Effector memory CD8-positive, alpha-beta T cell (primary cell): ENCODE measurements around the gene ILRUN.
"Not testable (repeated sequence)": the region's sequence is repeated elsewhere in the genome, so short reads cannot be mapped to it uniquely, and the experiment has no call there.

Source experiments
- ATAC-seq: fragments of 150-1000 bp; cut with Tn5 transposase; replicated peaks from 2 replicates; pipeline ENCODE4 v1.10.0; 2021; ENCODE audit warnings: mild to moderate bottlenecking, moderate library complexity
- DNase-seq, 3 experiments: peaks; one replicate each; pipeline ENCODE4 v3.0.0; 2021
- H3K27ac Mint-ChIP-seq, 2 donors: one replicate each; pipeline ENCODE4 v1.8.0; 2022; ENCODE audit warnings: mild to moderate bottlenecking in 2 of 2, mixed read lengths in 2 of 2, moderate library complexity in 2 of 2
- H3K27me3 Mint-ChIP-seq, 2 donors: one replicate each; pipeline ENCODE4 v1.8.0; 2022; ENCODE audit warnings: mixed read lengths in 2 of 2
- H3K36me3 Mint-ChIP-seq: one replicate; pipeline ENCODE4 v1.8.0; 2022; ENCODE audit warnings: mild to moderate bottlenecking, moderate library complexity, mixed read lengths; ENCODE audit not compliant: insufficient read depth
- H3K4me1 Mint-ChIP-seq, 2 donors: one replicate each; pipeline ENCODE4 v1.8.0; 2022; ENCODE audit warnings: low read depth in 2 of 2, mixed read lengths in 2 of 2
- H3K4me3 Mint-ChIP-seq, 2 donors: one replicate each; pipeline ENCODE4 v1.8.0; 2022; ENCODE audit warnings: mild to moderate bottlenecking in 2 of 2, mixed read lengths in 2 of 2, moderate library complexity in 2 of 2
- H3K9me3 Mint-ChIP-seq, 2 donors: one replicate each; pipeline ENCODE4 v1.8.0; 2022; ENCODE audit warnings: mixed read lengths in 2 of 2

Gene ILRUN

DNA sequence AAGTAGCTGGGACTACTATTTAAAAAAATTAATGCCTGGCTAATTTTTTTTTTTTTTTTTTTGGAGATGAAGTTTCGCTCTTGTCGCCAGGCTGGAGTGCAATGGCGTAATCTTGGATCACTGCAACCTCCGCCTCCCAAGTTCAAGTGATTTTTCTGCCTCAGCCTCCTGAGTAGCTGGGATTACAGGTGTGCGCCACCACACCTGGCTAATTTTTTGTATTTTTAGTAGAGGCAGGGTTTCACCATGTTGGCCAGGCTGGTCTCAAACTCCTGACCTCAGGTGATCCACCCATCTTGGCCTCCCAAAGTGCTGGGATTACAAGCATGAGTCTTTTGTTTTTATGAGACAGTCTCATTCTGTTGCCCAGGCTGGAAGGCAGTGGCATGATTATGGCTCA, 27.8 kb downstream of the ILRUN start:
- H3K27me3 Mint-ChIP-seq, H3K4me3 Mint-ChIP-seq, DNase-seq, ATAC-seq, H3K9me3 Mint-ChIP-seq: not testable (repeated sequence)
- Mint-ChIP-seq H3K27ac (peak overlapping the region in 1 of 2 donors; percentile 58), H3K36me3 (peaks cover 11% of the 10 kb centered on the region), H3K4me1 (peaks cover 43 to 62% of the 10 kb centered on the region in 2 donors)

DNA sequence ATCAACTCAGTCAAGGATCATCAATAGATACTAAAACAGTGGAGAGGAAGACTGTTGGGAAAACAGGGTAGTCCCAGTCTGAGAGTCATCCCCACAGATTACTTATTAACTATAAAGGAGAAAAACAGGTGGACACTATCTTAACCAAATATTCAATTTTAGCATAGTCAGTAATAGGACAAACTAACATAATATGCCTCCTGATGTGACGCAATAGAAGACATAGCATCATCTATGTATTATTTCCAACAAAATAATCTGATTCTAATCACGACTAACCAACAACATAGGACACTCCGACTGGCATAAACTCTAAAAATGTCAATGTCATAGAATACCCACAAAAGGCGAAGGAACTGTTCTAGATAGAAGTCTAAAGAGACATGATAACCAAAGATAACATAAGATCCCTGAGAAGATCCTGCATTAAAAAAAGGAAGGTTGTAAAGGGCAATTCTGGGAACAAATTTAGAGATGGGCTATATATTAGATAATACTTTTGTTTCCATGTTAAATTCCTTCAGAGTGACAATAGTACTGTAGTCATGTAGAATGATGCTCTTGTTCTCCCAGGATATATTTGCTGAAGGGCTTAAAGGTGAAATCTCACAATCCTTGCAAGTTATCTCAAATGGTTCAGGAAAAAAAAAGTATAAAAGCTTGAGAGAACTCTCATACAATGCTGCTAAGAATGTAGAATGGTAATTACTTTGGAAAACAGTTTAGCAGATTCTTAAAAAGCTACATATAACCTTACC, 28.9 kb downstream of the ILRUN start:
- ATAC-seq (no peak), DNase-seq (no peak)
- H3K36me3 Mint-ChIP-seq = peaks cover 4% of the 10 kb centered on the region
- H3K4me1 Mint-ChIP-seq = peaks cover 39 to 55% of the 10 kb centered on the region in 2 donors
- H3K4me3 Mint-ChIP-seq = no peak overlapping the region
- H3K9me3 Mint-ChIP-seq = no peaks in the 10 kb centered on the region
- H3K27me3 Mint-ChIP-seq = no peaks in the 10 kb centered on the region
- peak overlapping the region in 1 of 2 donors; percentile 1 for H3K27ac Mint-ChIP-seq

DNA sequence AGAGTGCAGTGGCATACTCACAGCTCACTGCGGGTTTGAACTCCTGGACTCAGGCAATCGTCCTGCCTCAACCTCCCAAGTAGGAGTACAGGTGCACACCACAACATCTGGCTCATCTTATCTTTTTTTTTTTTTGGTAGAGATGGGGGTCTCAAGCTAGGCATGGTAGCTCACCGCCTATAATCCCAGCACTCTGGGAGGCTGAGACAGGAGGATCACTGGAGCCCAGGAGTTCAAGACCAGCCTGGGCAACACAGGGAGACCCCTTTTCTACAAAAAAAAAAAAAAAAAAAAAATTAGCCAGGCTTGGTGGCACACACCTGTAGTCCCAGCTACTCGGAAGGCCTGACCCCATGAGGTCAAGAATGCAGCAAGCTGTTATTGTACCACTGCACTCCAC, 31.5 kb downstream of the ILRUN start:
- peak overlapping the region; percentile 25 to 33 for H3K4me3 Mint-ChIP-seq
- DNase-seq (no peak), ATAC-seq (no peak)
- no peaks in the 10 kb centered on the region for H3K27me3 Mint-ChIP-seq
- H3K27ac Mint-ChIP-seq = peak overlapping the region; percentile 38 to 81
- peaks cover 28 to 45% of the 10 kb centered on the region in 2 donors for H3K4me1 Mint-ChIP-seq
- no peaks in the 10 kb centered on the region for H3K9me3 Mint-ChIP-seq
- H3K36me3 Mint-ChIP-seq = peaks cover 4% of the 10 kb centered on the region

DNA sequence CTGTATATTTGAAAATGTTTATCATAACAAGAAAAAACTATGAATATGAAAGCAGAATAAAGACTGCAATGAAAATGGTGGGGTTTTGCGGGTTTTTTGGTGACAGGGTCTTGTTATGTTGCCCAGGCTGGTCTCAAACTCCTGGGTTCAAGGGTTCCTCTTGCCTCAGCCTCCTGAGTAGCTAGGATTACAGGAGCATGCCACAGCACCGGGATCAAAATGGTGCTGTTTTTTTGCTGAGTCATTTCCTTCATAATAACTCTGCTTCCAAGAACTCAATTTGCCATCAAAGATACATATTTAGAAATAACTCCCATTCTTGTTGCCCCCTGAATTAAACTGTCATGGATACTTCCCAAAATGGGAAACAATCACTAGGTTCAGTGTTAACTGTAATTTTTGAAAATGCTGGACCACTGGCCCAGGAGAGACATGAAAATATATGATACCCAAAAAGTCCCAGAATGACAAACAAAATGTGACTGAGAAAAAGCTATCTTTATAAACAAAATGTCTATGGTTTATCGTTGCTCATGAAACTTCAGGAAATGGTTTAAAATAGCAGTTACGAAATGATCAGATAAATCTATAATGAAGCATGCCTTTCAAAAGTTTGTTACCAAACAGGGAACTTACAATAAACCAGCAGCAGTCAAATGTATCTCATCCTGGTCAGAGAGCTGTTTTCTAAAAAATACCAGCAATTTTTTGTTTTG, 32.2 kb downstream of the ILRUN start:
- Mint-ChIP-seq H3K27ac (peak overlapping the region; percentile 38 to 81), H3K4me3 (peak overlapping the region; percentile 25 to 53), H3K27me3 (no peaks in the 10 kb centered on the region), H3K4me1 (peaks cover 28 to 45% of the 10 kb centered on the region in 2 donors), H3K9me3 (no peaks in the 10 kb centered on the region), H3K36me3 (peaks cover 3% of the 10 kb centered on the region)
- DNase-seq (no peak), ATAC-seq (no peak)

DNA sequence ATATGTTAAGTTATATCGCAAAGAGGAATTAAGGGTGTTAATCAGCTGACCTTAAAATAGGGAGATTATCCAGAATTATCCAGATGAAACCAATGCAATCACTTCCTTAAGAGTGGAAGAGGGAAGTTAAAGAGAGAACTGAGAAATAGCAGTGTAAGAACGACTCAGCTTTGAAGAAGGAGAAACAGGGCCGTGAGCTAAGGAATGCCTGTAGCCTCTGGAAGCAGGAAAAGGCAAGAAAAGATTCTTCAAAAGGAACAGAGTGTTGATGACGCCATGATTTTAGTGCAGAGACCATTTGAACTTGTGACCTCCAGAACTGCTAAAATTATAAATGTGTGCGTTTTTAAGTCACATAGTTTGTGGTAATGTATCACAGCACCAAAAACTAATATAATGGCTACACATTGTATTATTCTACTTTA, 32.7 kb downstream of the ILRUN start:
- no peaks in the 10 kb centered on the region for H3K9me3 Mint-ChIP-seq
- no peak for DNase-seq
- peaks cover 28 to 50% of the 10 kb centered on the region in 2 donors for H3K4me1 Mint-ChIP-seq

DNA sequence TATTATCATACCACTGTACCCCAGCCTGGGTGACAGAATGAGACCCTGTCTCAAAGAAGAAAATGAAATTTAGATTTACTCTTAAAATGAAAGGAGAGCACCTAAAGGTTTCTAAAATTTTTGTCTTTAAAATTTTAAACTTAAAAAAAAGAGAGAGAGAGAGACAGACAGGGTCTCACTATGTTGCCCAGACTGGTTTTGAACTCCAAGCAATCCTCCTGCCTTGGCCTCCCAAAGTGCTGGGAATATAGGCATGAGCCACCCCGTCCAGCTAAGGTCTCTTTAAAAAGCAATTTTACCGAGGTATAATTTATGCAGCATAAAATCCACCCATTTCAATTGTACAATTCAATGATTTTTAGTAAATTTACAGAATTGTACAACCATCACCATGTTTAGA, 33.2 kb downstream of the ILRUN start:
- Mint-ChIP-seq H3K4me1 (peaks cover 28 to 53% of the 10 kb centered on the region in 2 donors), H3K36me3 (no peaks in the 10 kb centered on the region), H3K27me3 (no peaks in the 10 kb centered on the region), H3K9me3 (no peaks in the 10 kb centered on the region), H3K4me3 (peak overlapping the region; percentile 4 to 53), H3K27ac (peak overlapping the region; percentile 17 to 81)
- no peak for ATAC-seq
- no peak for DNase-seq

More for the DNA sequence above, 32.7 kb downstream of the ILRUN start:
- Mint-ChIP-seq H3K4me3 (peak overlapping the region; percentile 25 to 53), H3K27me3 (no peaks in the 10 kb centered on the region), H3K27ac (peak overlapping the region in 1 of 2 donors; percentile 81), H3K36me3 (no peaks in the 10 kb centered on the region)
- ATAC-seq = no peak

DNA sequence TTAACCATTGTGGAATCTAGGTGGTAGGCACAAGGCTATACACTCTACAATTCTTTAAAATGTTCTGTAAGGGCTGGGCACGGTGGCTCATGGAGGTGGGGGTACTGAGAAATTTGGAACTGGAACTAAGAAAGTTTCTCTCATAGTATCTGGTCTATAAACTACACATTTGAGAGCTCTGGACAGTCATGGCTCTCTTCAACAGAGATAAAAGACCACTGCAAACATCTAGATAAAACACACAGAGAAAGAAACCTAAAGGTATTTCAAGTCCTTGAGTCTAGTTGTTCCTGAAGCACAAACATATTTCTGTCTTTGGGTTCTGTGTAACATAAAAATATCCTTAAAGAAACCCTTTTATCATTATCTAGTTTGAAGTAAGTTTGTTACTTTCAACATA, 35.2 kb downstream of the ILRUN start:
- Mint-ChIP-seq H3K36me3 (no peaks in the 10 kb centered on the region), H3K9me3 (no peaks in the 10 kb centered on the region), H3K4me1 (peaks cover 40 to 55% of the 10 kb centered on the region in 2 donors), H3K4me3 (no peak overlapping the region), H3K27me3 (no peaks in the 10 kb centered on the region), H3K27ac (no peak overlapping the region)
- no peak for DNase-seq
- no peak for ATAC-seq

DNA sequence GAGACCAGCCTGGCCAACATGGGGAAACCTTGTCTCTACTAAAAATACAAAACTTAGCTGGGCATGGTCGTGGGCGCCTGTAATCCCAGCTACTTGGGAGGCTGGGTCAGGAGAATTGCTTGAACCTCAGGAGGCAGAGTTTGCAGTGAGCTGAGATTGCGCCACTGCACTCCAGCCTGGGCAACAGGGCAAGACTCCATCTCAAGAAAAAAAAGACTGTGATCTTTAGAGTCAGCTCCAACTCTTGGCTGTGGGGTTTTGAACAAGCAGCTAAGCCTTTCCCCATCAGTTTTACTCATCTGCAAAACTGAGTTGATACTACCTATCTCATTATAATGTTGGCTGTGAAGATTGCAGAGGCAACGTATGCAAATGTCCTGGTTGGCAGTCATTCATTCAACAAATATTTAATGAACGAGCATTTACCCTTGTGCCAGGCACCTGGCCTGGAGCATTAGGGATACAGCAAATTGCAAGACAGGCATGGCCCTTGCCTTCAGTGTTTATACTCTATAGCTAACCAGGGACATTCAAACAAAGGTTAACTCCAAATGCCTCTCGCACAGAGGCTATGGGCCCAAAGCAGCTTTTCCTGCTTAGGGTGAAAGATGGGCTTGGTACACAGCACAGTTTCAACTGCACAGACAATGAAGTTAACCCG, 37.8 kb downstream of the ILRUN start:
- H3K27ac Mint-ChIP-seq = peak overlapping the region in 1 of 2 donors; percentile 94
- DNase-seq = no peak
- H3K9me3 Mint-ChIP-seq = no peaks in the 10 kb centered on the region
- ATAC-seq = no peak
- no peaks in the 10 kb centered on the region for H3K27me3 Mint-ChIP-seq
- peaks cover 8% of the 10 kb centered on the region for H3K36me3 Mint-ChIP-seq
- H3K4me1 Mint-ChIP-seq = peaks cover 36 to 53% of the 10 kb centered on the region in 2 donors
- H3K4me3 Mint-ChIP-seq = peak overlapping the region in 1 of 2 donors; percentile 77

DNA sequence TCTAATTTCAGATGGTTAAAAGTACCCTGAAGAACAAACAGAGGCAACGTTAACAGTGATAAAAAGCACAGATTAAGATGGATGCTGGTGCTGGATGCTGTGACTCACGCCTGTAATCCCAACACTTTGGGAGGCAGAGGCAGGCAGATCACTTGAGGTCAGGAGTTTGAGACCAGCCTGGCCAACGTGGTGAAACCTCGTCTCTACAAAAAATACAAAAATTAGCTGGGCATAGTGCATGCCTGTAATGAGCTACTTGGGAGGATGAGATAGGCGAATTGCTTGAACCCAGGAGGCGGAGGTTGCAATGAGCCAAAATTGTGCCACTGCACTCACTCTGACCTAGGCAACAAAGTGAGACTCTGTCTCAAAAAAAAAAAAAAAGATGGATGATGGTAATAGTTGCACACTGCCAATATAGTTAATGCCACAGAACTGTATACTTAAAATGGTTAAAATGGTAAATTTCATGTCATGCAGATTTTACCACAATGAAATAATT, 38.5 kb downstream of the ILRUN start:
- H3K9me3 Mint-ChIP-seq, H3K36me3 Mint-ChIP-seq, ATAC-seq, H3K27me3 Mint-ChIP-seq, DNase-seq: not testable (repeated sequence)
- H3K4me1 Mint-ChIP-seq = peaks cover 33 to 49% of the 10 kb centered on the region in 2 donors
- H3K4me3 Mint-ChIP-seq = peak overlapping the region; percentile 77 to 86
- peak overlapping the region; percentile 89 to 94 for H3K27ac Mint-ChIP-seq

DNA sequence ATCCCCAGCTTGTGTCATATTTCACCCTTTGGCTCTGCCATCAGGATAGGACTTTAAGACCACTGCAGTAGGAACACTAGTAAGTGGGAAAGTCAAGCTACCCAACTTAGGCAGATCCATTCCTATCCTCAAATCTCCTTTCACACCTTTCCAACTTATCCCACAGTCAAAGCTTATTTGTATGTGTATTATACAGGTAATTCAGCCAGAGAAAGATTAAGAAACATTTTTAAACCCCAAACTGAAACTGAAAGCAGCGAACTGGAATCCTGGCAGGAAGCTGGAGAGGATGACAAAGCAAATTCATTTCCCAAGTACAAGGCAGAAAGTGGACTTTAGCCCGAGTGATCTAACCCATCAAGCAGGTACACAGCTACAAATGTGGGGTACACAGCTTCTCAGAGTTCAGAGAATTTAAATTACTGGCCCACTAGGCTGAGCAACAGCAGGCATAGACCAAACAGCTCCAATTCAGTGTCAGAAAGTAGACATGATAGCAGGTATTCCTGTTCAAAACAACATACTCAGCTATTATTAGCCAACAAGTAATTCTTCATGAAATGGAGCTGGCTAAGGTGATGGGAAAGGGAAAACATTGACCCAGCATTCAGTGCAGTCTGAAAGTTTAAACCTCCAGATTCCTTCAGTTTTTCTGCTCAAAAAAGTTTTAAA, 39.1 kb downstream of the ILRUN start:
- DNase-seq (no peak), ATAC-seq (peak; percentile 31)
- no peaks in the 10 kb centered on the region for H3K27me3 Mint-ChIP-seq
- H3K4me3 Mint-ChIP-seq = peak overlapping the region; percentile 77 to 86
- peaks cover 10% of the 10 kb centered on the region for H3K36me3 Mint-ChIP-seq
- H3K4me1 Mint-ChIP-seq = peaks cover 31 to 49% of the 10 kb centered on the region in 2 donors
- H3K27ac Mint-ChIP-seq = peak overlapping the region; percentile 89 to 94
- H3K9me3 Mint-ChIP-seq = no peaks in the 10 kb centered on the region

DNA sequence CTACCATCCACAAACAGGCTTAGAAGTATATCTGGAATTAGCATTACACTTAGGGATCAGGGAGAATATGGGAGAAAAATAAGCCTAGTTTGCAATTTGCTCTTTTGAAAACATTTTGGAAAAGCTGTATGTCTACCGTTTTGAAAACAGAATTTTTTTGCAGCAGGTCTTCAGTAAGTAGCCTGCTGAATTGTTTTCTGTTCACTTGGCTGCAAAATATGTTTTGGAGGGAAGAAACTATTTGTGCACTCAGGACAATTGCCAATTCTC, 39.6 kb downstream of the ILRUN start:
- peak overlapping the region; percentile 77 to 86 for H3K4me3 Mint-ChIP-seq
- DNase-seq (no peak), ATAC-seq (no peak)
- H3K4me1 Mint-ChIP-seq = peaks cover 31 to 49% of the 10 kb centered on the region in 2 donors
- H3K27ac Mint-ChIP-seq = peak overlapping the region; percentile 89 to 94
- peaks cover 10% of the 10 kb centered on the region for H3K36me3 Mint-ChIP-seq
- no peaks in the 10 kb centered on the region for H3K27me3 Mint-ChIP-seq
- H3K9me3 Mint-ChIP-seq = no peaks in the 10 kb centered on the region

DNA sequence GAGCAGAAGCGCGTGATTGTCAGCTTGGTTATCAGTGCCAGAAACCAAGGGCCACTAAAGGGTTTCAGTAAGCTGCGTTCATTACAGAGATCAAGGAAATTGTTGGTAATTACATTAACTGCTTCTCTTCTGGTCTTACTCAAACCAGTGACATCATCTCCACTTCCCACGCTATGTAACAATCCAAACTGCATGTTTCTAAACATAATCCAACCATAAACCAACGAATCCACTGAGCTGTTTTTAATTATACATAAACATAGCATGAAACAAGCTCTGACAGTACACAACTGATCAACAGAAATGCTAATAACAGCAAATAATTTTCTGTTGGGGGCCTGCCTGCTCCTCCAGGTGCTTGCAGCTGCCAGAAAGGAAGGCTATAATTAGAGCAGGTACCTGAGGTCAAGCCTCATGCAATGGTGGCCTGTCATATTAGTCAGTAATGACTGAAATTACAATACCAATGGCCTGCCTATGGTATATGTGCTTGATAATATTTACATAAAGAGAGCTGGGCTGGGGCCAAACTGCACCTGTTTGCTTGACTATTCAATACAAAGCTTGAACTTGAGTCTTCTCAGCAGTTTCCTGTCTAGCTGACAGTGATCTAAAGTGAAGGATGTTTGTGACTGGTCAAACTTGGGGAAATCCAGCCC, 40.1 kb downstream of the ILRUN start:
- Mint-ChIP-seq H3K27me3 (no peaks in the 10 kb centered on the region), H3K4me1 (peaks cover 29 to 47% of the 10 kb centered on the region in 2 donors), H3K27ac (peak overlapping the region; percentile 89 to 94), H3K36me3 (peaks cover 10% of the 10 kb centered on the region), H3K4me3 (peak overlapping the region; percentile 77 to 86), H3K9me3 (no peaks in the 10 kb centered on the region)
- DNase-seq = no peak
- ATAC-seq = peak; percentile 69
